HepG2 (cell line): Measurements from ENCODE around the gene ZMIZ1. TPM values are rescaled to one million over a fixed set of nuclear protein-coding genes. Genes with fewer than 3 reads are reported as not detected.
A peak's percentile ranks its signal among the peaks of the same experiment; 100 is the strongest.

Experiments used
- ATAC-seq: fragments of 200-7000 bp; cut with Tn5 transposase; 3 replicates; pipeline ENCODE4 v1.9.1; 2020; ENCODE audit warnings: mild to moderate bottlenecking, moderate library complexity
- BruUV-seq: library from RNA; stranded (reverse); fragments of 400-500 nt; replicated peaks from 2 replicates; lab custom pipeline; 2021; lab: Mats Ljungman, UMichigan
- CTCF ChIA-PET: fragments of 300-600 bp; formaldehyde crosslinking; extraction: SDS; loops from one replicate; lab custom pipeline; 2021; ENCODE audit warnings: low total read pairs, inconsistent platforms, low intra/inter-chr PET ratio; lab: Yijun Ruan, JAX
- POLR2A ChIA-PET: fragments of 350-600 bp; sonication (Branson Sonifier 250); formaldehyde crosslinking; loops from one replicate; lab custom pipeline; 2020; ENCODE audit warnings: antibody characterized with exemption, inconsistent platforms; lab: Yijun Ruan, JAX
- DNase-seq: peaks from one replicate; pipeline ENCODE4 v3.0.0-alpha.2; 2015; ENCODE audit warnings: low spot score
- FAIRE-seq: peaks from 3 replicates; lab custom pipeline; 2011; peaks lifted over from hg19 to GRCh38; lab: Jason Lieb, UNC
- H2AFZ ChIP-seq: one replicate; pipeline ENCODE4 v1.6.1; 2011; ENCODE audit warnings: low read length, inconsistent platforms
- H3K27ac ChIP-seq: fragments of 300-600 bp; 3 replicates; pipeline ENCODE4 v1.8.0; 2011; ENCODE audit warnings: mixed run types, mild to moderate bottlenecking, mixed read lengths, low read length, inconsistent platforms; ENCODE audit not compliant: insufficient read depth; ENCODE audit errors: extremely low read length
- H3K27me3 ChIP-seq, 2 experiments: fragments of 200-600 bp in 1 of 2; 2 replicates in 1 of 2; 3 replicates in 1 of 2; pipeline versions ENCODE4 v1.6.0 to v1.8.0; 2011; ENCODE audit warnings: low read length in 2 of 2, mild to moderate bottlenecking in 2 of 2, moderate library complexity in 2 of 2, inconsistent platforms in 1 of 2; ENCODE audit not compliant: insufficient read depth in 2 of 2, control insufficient read depth in 1 of 2
- H3K36me3 ChIP-seq, 2 experiments: fragments of 200-600 bp in 1 of 2; replicated peaks in 1 of 2; 2 replicates in 1 of 2; 3 replicates in 1 of 2; pipeline versions ENCODE4 v1.5.1 to v1.8.0; 2011; ENCODE audit warnings: low read length in 2 of 2, inconsistent platforms in 1 of 2; ENCODE audit not compliant: insufficient read depth in 2 of 2, control insufficient read depth in 1 of 2
- H3K4me1 ChIP-seq: 2 replicates; pipeline ENCODE4 v1.5.1; 2012; ENCODE audit warnings: low read length, inconsistent platforms; ENCODE audit not compliant: insufficient read depth
- H3K4me2 ChIP-seq: 2 replicates; pipeline ENCODE4 v1.6.0; 2011; ENCODE audit warnings: low read depth, low read length, inconsistent platforms
- H3K4me3 ChIP-seq, 3 experiments: fragments of 200-600 bp in 1 of 3; sonication (generic), shearing (Covaris generic) in 1 of 3; replicated peaks in 1 of 3; 2 replicates each; pipeline ENCODE4 v1.5.1; 2011 to 2016; ENCODE audit warnings: low read length in 3 of 3, inconsistent platforms in 2 of 3, low read depth in 2 of 3, mild to moderate bottlenecking in 2 of 3, control low read depth in 1 of 3, mixed read lengths in 1 of 3; ENCODE audit not compliant: insufficient read depth in 1 of 3
- H3K79me2 ChIP-seq: one replicate; pipeline ENCODE4 v1.6.1; 2011; ENCODE audit warnings: low read length, inconsistent platforms; ENCODE audit not compliant: insufficient read depth
- H3K9ac ChIP-seq: 2 replicates; pipeline ENCODE4 v1.6.0; 2011; ENCODE audit warnings: mild to moderate bottlenecking, low read depth, low read length, inconsistent platforms; ENCODE audit not compliant: insufficient read depth
- H3K9me3 ChIP-seq: 2 replicates; pipeline ENCODE4 v1.5.1; 2012; ENCODE audit warnings: mild to moderate bottlenecking, low read length
- H4K20me1 ChIP-seq: 2 replicates; pipeline ENCODE4 v1.6.0; 2011; ENCODE audit warnings: inconsistent platforms, mild to moderate bottlenecking, low read length, moderate library complexity; ENCODE audit not compliant: insufficient read depth
- SMARCE1 ChIP-seq: fragments of 450-650 bp; IDR thresholded peaks from 2 replicates; pipeline ENCODE4 v1.6.1; 2017; ENCODE audit warnings: borderline replicate concordance
- TMF1 ChIP-seq: sonication (generic); formaldehyde crosslinking; IDR thresholded peaks from 2 replicates; pipeline ENCODE4 v1.8.1; 2022; ENCODE audit warnings: low read depth, missing genetic modification reagents
- ZNF598 ChIP-seq: sonication (generic); formaldehyde crosslinking; IDR thresholded peaks from 2 replicates; pipeline ENCODE4 v1.5.1; 2020; ENCODE audit warnings: mild to moderate bottlenecking, missing genetic modification reagents, borderline replicate concordance
- WGBS: methylation state at CpG from one replicate; pipeline ENCODE4 v1.1.6; 2017; ENCODE audit warnings: low lambda C conversion rate; 5-methylcytosine and 5-hydroxymethylcytosine counted together
- in situ Hi-C: cut with HindIII; loops from 2 replicates; pipeline ENCODE4 v1.10.0; 2017; ENCODE audit warnings: low pct_unique_long_range_greater_than_20kb; ENCODE audit not compliant: extremely low pct_ligation_motif_present
- intact Hi-C: fragments of 100-400 bp; cut with micrococcal nuclease; formaldehyde crosslinking; loops from one replicate; pipeline ENCODE4 v1.10.0; 2022; ENCODE audit not compliant: unreplicated experiment
- polyA plus RNA-seq, 8 experiments: library from polyadenylated mRNA; depleted of rRNA in 3 of 8; stranded (reverse) in 7 of 8; unstranded in 1 of 8; fragments of >200 nt; fragmentation: Illumina TruSeq in 4 of 8; extraction: Trizol in 4 of 8; gene quantifications; 2 replicates each; pipeline versions ENCODE4 v1.2.1 to v1.2.3, GENCODE V29; 2011 to 2016; ENCODE audit warnings: low read depth in 4 of 8, missing spikeins in 1 of 8, mixed read lengths in 1 of 8; ENCODE audit not compliant: insufficient read depth in 1 of 8
- total RNA-seq, 5 experiments: library from RNA; depleted of rRNA; stranded (reverse); fragments of >200 nt; fragmentation: Illumina TruSeq; extraction: Trizol; gene quantifications; 2 replicates each; pipeline ENCODE4 v1.2.3, GENCODE V29; 2016; ENCODE audit warnings: low read depth in 1 of 5
- TF ChIP-seq, protein P1 (sequence below): sonication (generic); formaldehyde crosslinking; IDR thresholded peaks from 2 replicates; pipeline ENCODE4 v1.4.0; 2020; ENCODE audit warnings: mild to moderate bottlenecking, missing genetic modification reagents, borderline replicate concordance
- TF ChIP-seq, protein P2 (sequence below): sonication (generic); formaldehyde crosslinking; IDR thresholded peaks from 2 replicates; pipeline ENCODE4 v1.5.1; 2020; ENCODE audit warnings: missing genetic modification reagents, mild to moderate bottlenecking, borderline replicate concordance
- TF ChIP-seq, protein P3 (sequence below): sonication (generic); formaldehyde crosslinking; IDR thresholded peaks from 2 replicates; pipeline ENCODE4 v1.4.0; 2020; ENCODE audit warnings: missing genetic modification reagents
- TF ChIP-seq, protein P4 (sequence below): fragments of 450-650 bp; IDR thresholded peaks from 2 replicates; pipeline ENCODE4 v1.6.1; 2017

The ZMIZ1 gene
- total and polyA plus RNA-seq, 2 of the 13 experiments (the other 11 are each of a cell fraction or from before 2014, with no cell fraction given): 5.3 to 10.2 TPM

DNA sequence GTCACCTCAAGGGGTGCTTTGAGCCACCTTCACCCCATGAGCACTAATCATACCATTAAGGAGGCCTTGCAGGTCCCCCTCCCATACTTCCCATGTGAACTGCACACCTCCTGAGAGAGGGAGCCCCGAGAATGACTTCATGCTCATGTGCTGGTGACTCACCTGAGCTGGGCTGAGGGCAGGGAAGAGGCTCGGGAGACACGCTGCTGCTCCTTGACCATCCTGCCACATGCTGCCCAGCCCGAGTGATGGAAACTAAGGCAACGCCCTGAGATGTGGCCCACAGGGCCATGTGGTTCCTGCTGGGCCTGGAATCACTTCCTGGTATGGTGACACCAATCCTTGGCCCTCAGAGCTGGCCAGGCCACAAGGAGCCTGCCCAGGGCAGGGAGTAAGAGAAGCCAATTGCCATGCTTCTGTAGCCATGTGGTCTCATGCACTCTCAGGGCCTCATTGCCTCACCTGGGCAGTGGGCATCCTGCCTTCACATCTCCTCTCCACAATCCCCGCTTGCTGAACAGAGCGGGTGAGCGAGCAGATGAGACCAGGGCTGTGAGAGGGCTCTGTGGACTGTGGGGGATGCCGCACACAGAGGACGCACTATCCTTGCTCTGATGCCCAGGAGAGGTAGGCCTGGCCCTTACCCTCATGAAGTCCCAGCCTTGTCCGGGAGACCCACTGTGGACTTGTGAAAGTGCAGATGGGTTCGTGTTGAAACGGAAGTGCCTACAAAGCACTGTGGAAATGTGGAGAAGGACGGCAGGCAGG is 260.2 kb downstream of the ZMIZ1 start (continued):
- TF ChIP-seq, protein P1, sequence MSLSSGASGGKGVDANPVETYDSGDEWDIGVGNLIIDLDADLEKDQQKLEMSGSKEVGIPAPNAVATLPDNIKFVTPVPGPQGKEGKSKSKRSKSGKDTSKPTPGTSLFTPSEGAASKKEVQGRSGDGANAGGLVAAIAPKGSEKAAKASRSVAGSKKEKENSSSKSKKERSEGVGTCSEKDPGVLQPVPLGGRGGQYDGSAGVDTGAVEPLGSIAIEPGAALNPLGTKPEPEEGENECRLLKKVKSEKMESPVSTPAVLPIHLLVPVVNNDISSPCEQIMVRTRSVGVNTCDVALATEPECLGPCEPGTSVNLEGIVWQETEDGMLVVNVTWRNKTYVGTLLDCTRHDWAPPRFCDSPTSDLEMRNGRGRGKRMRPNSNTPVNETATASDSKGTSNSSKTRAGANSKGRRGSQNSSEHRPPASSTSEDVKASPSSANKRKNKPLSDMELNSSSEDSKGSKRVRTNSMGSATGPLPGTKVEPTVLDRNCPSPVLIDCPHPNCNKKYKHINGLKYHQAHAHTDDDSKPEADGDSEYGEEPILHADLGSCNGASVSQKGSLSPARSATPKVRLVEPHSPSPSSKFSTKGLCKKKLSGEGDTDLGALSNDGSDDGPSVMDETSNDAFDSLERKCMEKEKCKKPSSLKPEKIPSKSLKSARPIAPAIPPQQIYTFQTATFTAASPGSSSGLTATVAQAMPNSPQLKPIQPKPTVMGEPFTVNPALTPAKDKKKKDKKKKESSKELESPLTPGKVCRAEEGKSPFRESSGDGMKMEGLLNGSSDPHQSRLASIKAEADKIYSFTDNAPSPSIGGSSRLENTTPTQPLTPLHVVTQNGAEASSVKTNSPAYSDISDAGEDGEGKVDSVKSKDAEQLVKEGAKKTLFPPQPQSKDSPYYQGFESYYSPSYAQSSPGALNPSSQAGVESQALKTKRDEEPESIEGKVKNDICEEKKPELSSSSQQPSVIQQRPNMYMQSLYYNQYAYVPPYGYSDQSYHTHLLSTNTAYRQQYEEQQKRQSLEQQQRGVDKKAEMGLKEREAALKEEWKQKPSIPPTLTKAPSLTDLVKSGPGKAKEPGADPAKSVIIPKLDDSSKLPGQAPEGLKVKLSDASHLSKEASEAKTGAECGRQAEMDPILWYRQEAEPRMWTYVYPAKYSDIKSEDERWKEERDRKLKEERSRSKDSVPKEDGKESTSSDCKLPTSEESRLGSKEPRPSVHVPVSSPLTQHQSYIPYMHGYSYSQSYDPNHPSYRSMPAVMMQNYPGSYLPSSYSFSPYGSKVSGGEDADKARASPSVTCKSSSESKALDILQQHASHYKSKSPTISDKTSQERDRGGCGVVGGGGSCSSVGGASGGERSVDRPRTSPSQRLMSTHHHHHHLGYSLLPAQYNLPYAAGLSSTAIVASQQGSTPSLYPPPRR (CRISPR knock-in tag): no peak
- TF ChIP-seq, all 625 proteins: peak for 3

DNA sequence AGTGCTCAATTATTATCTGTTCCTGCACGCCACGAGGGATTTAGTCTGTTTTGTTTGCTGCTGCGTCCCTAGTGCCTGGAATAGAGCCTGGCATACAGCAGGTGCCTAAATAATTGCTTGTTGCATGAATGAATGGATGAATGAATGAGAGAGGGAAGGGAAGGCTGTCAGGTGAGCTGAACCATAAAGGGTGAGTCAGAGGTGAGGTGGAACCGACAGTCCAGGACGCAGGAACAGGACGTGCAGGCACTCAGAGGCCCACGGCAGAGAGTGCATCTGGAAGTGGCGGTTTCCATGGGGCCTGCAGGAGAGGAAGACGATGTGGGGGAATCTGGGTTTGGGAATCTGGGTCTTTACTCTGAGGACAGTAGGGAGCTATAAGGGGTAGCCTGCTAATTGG is 260.8 kb downstream of the ZMIZ1 start:
- Histone ChIP-seq H3K79me2 (no peaks in the 10 kb centered on the region), H3K27me3 (0 out of 5 replicates have a peak, but pooled peaks cover 0 to 3% of the 10 kb centered on the region in 2 experiments), H3K9me3 (no peaks in the 10 kb centered on the region), H3K9ac (no peak overlapping the region), H3K27ac (no peak overlapping the region), H3K4me1 (peaks cover 33% of the 10 kb centered on the region), H3K36me3 (no peaks in the 10 kb centered on the region), H4K20me1 (no peaks in the 10 kb centered on the region), H3K4me2 (no peak overlapping the region), H2AFZ (no peak overlapping the region)
- no peak for DNase-seq
- BruUV-seq: no TSS peak
- 73% methylated on average over 9 of the region's 9 CpGs for WGBS
- intact Hi-C loops: no loop called here
- no peak for ATAC-seq
- in situ Hi-C loops: no loop called here
- CTCF ChIA-PET: no interaction called here
- TF ChIP-seq TMF1 (CRISPR knock-in tag): no peak
- no peak for TF ChIP-seq ZNF598
- TF ChIP-seq, protein P2, sequence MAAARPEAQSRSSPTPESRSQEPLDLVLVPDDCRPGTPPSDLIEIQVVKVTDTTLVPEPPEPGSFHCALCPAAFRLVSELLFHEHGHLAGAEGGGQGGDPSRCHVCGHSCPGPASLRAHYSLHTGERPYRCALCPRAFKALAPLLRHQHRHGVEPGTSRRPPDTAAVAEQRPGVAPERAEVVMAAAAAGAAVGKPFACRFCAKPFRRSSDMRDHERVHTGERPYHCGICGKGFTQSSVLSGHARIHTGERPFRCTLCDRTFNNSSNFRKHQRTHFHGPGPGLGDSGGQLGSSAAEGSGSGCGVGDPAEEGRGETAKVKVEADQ (CRISPR knock-in tag): no peak
- TF ChIP-seq, protein P3, sequence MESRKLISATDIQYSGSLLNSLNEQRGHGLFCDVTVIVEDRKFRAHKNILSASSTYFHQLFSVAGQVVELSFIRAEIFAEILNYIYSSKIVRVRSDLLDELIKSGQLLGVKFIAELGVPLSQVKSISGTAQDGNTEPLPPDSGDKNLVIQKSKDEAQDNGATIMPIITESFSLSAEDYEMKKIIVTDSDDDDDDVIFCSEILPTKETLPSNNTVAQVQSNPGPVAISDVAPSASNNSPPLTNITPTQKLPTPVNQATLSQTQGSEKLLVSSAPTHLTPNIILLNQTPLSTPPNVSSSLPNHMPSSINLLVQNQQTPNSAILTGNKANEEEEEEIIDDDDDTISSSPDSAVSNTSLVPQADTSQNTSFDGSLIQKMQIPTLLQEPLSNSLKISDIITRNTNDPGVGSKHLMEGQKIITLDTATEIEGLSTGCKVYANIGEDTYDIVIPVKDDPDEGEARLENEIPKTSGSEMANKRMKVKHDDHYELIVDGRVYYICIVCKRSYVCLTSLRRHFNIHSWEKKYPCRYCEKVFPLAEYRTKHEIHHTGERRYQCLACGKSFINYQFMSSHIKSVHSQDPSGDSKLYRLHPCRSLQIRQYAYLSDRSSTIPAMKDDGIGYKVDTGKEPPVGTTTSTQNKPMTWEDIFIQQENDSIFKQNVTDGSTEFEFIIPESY: 0 out of 2 replicates have a peak, but pooled peaks have one; percentile 18
- TF ChIP-seq, protein P4, sequence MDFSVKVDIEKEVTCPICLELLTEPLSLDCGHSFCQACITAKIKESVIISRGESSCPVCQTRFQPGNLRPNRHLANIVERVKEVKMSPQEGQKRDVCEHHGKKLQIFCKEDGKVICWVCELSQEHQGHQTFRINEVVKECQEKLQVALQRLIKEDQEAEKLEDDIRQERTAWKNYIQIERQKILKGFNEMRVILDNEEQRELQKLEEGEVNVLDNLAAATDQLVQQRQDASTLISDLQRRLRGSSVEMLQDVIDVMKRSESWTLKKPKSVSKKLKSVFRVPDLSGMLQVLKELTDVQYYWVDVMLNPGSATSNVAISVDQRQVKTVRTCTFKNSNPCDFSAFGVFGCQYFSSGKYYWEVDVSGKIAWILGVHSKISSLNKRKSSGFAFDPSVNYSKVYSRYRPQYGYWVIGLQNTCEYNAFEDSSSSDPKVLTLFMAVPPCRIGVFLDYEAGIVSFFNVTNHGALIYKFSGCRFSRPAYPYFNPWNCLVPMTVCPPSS: no peak
- no peak for TF ChIP-seq SMARCE1
- TF ChIP-seq, all 625 proteins: peak for 1
- POLR2A ChIA-PET: no interaction called here
- FAIRE-seq: no peak
- no peak overlapping the region for H3K4me3 ChIP-seq
